HG02588 (cell line): ENCODE measurements around the gene GUCD1.
A peak's percentile ranks its signal among the peaks of the same experiment; 100 is the strongest.
"Not testable (repeated sequence)": the region's sequence is repeated elsewhere in the genome, so short reads cannot be mapped to it uniquely, and the experiment has no call there.

Experiments
- ATAC-seq: cut with Tn5 transposase; IDR thresholded peaks from one replicate; pipeline ENCODE4 v1.9.1; 2021; ENCODE audit warnings: mild to moderate bottlenecking, moderate library complexity; ENCODE audit not compliant: unreplicated experiment

The GUCD1 gene

DNA sequence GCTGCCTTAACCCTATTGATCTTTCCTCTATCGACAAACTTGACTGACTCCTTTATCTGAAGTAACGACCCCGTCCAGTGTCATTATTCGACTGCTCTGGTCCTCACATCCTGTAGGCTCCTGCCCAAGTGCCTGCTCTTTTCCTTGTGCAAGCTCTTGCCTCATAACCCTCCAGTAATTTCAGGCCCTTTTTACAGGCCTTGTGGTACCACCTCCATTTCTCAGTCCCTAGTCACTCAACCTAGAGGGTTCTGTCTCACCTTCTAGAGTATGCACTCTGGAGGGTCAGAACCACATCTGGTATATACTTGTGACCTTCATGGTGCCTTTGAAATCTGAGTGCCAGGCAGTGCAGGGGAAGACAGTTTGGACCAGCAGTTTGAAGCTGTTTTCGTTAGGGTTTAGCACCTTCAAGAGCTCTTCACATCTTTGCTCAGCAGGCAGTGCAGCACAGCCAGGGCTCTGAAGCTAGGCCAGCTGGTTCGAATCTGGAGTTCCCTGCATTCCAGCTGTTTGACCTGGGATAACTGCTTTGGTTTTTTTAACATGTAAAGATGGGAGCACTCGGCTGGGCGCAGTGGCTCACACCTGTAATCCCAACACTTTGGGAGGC is 12.1 kb upstream of the GUCD1 start:
- no peak for ATAC-seq

DNA sequence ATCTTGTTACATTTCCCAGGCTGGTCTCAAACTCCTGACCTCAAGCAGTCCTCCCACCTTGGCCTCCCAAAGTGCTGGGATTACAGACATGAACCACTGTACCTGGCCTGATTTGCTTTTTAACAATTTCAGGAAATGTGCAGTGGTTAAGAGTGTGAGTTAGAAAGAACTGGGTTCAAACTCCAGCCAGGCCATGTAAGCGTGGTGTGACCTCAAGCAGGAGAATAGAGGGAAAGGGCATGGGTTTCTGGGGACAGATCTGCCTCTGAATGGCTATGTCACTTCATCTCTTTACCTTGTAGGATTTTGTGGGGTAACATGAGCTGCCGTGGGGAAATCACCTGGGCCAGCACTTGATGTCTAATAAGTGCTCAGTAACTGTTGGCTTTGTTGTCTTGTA is 10.1 kb upstream of the GUCD1 start:
- no peak for ATAC-seq

DNA sequence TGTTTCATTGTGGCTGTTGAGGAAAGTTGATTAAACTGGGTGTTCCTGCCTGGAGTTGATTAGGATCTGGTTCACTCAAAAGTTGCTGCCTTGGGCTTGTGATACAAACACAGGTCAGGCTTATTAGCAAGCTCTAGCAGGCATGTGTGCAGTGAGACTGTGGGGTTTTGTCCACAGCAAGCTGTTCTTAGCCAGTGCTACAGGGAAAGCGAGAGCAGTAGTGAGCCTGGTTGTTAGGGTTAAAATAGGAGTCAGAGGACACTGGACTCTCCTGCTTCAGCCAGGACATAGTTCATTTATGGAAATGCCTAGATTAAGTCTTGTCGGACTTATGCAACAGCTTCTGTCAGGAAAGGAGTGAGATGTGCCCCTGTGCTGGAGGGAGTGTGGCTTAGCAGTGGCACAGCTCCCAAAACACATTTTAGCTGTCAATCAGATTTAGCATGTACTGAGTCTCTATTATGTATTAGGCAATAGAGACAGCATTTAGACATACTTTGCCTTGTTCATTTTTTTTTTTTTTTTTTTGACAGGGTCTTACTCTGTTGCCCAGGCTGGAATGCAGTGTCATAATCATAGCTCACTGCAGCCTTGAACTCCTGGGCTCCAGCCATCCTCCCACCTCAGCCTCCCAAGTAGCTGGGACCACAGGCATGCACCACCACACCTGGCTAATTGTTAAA is 9.6 kb upstream of the GUCD1 start:
- no peak for ATAC-seq

DNA sequence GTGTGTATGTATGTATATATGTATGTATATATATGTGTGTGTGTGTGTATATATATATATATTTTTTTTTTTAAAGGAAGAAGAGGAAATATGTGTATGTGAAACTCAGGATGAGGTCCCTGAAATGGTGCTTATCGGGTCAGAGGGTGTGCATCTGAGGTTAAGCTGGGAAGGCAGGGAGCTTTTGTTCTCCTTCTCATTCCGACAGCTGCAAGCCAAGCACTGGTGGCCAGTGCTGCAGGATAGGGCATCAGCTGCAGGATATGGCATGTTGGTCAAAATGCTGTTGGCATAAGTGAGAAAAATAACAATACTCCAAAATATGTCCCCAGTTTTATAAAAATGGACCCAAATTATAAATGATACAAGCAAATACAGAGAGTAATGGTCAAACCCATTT is 8.3 kb upstream of the GUCD1 start:
- ATAC-seq = no peak

DNA sequence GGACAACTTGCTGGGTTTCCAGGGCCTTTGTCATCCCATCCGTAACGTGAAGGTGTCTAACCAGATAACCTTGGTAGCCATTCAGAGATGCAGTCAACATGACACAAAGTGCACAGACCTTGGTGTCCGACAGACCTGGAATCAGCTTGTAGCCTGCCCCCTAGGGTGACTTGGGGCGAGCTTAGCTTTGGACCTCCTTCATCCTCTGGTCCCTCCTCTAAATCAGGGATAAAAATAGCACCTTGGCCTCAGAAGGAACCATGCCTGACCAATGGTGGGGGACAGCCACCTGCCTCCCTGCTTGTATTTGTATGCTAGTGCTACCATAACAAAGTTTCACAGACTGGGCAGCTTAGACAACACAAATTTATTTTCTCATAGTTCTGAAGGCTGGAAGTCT is 4.5 kb upstream of the GUCD1 start:
- no peak for ATAC-seq

DNA sequence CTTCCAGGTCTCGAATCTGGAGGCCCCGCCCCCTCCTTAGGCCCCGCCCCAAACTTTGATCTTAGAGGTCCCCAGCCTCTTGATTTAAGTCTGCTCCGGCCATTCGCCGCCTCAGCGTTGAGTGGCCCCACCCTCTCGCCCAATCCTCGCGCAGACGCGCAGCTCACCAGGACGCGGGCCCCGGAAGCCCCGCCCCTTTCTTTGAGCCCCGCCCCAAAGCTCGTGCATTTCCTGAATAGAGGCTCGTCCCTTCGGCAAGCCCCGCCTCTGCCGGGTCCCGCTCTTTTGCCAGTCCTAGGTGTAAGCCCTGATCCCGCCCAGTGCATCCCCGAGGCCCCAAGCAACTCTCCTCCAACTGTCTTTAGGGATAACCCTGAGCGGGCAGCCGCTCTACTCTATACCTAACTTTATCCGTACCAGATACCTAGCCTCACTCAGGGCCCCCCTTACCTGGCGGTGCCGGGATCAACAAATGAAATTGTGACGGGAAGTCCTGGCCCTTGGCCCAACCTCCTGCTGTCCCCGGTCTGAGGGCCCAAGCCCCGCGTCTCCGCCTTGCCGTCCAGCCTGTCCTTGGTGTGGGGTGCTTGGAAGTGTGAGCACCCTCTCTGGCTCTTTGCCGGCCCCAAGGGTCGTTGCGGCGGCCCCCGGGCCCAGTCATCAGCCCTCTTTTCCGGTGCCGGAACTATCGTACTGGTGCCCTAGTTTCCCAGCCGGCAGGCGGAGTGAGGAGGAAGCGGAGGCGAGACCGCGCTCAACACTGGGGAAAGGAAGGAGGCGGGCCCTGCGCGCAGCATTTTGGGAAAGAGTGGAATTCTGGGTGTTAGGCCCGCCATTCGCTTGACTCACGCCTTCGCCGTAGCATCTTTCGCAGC is 464 bp upstream of the GUCD1 start, which contains the start of gene SNRPD3:
SNRPD3 (plus strand) TSS at position 835 of the 875 bp plus-strand sequence. CDS start 1,676 bp downstream, outside the sequence.
- peak; percentile 73 for ATAC-seq

DNA sequence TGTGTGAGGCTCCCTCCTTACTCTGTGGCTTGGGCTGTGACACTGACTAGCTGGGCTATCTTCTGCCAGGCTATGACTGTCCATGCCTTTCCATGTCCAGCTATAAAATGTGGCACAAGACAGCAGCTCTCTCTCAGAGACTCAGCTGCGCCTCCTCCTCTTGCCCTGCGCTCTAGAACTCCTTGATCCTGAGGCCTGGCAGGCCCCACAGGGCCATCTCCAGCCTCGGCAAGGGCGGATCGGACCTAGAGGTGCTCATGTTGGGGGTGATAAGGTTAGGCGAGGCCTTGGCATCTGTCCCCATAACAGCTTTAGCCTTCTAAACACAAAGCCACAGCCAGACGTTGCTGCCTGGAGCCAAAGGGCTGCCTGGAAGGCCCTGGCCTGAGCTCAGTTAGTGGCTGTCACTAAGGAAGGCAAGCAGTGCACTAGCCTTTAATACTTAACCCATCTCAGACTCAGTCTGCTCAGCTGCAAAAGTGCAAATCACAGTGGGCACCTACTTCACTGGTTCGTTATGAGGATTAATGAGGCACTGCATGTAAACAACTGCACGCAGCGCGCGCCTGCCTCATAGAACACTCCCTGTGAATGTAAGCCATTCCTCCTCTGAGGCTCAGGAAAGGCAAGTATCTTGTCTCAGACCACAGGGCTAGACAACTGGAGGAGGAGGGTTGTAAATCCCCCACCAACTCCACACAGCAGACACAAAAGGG is 1.2 kb downstream of the GUCD1 start:
- ATAC-seq = no peak

DNA sequence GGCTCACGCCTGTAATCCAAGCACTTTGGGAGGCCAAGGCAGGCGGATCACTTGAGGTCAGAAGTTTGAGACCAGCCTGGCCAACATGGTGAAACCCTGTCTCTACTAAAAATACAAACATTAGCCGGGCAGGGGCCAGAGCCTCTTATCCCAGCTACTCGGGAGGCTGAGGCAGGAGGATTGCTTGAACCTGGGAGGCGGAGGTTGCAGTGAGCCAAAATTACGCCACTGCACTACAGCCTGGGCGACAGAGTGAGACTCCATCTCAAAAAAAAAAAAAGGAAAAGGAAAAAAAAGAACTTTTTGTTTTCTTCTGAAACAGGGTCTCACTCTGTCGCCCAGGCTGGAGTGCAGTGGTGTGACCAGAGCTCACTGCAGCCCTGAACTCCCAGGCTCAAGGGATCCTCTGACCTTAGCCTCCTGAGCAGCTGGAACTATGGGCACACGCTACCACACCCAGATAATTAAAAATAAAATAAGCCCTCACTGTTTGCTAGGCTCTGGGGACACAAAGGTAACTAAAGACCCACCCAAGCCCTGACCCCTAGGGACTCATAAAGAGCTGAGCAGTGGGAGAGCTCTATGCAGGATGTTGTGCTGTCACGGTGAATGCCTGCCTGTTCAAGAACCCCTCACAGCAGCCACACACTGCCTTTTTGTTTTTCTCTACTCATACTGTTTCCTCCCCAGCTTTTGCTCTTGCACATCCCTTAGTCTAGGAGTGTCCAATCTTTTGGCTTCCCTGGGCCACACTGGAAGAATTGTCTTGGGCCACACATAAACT is 2.2 kb downstream of the GUCD1 start:
- ATAC-seq = not testable (repeated sequence)

DNA sequence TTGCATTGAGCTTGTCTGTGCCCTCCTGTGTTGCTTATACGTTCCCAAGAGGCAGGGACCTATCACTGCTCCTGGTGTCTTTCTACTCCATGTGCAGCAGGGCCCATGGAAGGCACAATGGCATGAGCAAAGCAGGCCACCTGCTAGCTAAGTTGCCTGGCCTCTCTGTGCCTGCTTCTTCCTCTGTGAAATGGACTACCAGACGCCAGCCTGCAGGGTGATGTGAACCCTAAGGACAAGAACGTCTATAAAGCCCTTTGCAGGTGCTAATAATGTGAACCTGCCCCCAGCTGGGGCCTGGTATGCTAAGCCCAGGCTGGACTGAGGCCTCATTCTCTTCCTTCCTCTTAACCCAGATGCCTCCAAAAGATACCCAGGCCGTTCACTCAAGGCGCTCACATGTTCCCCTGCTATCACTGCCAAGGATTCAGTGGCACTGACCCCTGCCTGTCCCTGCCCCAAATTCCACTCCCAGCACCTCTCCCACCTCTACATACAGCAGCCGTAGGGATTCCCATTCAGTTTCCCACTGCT is 4.0 kb downstream of the GUCD1 start:
- no peak for ATAC-seq

DNA sequence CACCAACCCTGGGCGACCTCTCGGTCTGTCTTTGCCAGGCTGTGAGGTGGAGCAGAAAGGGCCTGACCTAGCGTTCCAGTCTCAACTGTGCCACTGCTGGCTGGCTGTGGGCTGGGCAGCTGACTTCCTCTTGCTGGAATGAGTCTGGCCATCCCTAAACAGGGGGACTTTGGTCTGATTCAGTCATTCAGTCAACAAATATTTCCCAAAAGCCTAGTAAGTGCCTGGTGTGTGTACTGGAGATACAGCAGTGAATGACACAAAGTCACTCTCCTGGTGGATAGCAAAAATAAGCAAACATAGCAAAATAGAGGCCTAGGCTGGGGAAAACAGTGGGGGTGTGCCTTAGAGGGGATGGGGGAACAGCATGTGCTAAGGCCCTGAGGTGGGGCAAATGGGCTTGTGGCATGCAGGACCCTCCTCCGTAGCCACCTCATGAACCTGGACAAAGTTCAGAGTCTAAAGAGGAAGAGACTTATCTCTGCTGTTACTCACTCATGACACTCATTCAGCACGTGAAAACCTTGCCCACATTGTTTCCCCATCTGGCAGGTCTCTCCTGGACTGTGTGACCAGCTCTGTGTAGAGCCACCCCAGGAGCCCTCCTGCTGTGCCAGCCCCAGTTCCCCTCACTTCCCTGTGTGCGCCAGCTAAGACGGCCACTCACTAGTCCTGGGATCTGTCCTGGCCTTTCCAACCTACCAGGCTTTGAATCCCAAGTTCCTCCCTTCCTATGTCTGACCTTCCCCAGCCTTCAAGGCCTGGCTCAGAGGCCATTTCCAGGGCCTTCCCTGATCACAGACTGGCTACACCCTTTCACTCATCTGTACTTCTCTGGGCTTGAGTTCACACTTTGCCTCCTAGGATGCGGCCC is 4.7 kb downstream of the GUCD1 start:
- ATAC-seq = no peak

DNA sequence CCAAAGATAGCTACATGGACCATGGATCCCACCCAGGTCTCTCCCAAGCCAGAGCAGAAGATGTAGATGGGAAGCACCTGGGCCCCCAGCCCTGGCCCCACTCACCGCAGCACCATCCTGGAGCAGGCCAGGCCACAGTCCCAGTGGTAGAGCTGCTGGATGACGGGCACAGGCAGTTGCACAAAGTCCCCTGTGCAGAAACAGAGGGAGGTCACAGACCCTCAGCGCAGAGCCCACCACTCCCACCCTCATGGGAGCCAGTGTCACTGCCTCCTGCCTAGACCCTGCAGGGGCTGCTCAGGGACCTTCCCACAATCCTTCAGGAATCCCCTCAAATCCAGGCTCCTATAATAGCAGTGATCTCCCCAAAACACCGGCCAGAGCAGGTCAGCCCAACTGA is 6.1 kb downstream of the GUCD1 start:
- no peak for ATAC-seq

DNA sequence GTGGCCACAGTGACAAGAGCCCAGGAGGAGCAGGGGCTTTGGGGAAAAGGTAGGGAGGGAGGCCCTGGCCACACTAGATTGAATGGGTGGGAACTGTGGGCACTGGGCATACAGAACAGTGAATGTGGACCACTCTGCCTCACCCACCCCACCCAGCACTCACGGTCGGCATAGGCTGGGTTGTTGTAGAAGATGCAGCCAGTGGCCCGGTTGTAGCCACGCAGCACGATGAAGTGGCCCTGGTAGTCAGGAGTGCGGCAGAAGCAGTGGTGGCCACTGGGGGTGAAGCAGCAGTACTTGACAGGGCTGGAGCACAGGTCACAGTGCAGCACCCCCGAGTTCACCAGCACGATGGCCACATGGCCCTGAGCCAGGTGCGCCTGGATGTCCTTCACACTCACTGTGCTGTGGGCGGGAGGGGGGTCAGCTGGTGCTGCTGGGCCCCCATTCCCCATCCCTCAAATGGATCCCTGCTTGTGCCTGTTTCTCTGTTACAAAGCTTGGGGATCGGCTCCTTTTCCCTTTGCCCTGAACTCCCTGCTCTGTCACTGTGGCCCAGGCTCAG is 11.2 kb downstream of the GUCD1 start:
- ATAC-seq = no peak

DNA sequence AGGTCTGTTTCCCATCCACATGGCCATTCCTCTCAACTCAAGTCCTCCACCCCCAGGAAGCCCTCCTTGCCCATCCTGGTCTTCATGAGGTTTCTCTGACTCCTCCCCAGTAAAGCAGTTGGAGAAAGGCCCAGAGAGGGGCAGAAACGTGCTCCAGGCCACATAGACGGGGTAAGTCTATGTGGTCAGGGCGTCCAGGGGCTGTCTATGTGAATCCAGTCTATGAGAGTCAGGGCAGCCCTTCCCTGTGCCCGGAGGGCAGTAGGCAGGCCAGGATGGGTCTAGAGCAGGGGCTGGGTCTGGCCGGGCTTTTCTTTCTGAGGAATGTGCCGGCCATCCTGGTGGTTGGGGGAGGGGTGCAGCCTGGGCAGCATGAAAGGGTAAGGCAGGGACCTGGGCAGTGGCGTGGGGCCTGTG is 11.7 kb downstream of the GUCD1 start:
- ATAC-seq = no peak

DNA sequence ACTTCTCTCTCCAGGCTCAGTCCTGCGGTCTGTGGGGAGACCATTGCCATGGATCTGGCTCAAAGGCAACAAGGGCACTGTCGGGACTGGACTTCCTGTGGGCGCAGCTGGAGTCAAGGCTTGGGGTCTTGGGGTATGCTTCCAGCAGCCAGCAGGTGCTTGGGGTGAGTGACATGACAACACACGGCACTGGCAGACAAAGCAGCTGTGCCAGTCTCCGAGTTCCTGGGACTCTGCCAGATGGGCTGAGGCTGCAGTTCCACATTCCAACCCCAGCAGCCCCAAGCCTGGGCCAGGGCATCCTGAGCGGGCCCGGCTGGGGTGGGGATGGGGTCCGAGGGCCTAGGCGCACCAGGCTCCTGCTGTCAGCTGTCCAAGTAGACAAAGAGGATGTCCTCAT is 12.3 kb downstream of the GUCD1 start:
- ATAC-seq = no peak

DNA sequence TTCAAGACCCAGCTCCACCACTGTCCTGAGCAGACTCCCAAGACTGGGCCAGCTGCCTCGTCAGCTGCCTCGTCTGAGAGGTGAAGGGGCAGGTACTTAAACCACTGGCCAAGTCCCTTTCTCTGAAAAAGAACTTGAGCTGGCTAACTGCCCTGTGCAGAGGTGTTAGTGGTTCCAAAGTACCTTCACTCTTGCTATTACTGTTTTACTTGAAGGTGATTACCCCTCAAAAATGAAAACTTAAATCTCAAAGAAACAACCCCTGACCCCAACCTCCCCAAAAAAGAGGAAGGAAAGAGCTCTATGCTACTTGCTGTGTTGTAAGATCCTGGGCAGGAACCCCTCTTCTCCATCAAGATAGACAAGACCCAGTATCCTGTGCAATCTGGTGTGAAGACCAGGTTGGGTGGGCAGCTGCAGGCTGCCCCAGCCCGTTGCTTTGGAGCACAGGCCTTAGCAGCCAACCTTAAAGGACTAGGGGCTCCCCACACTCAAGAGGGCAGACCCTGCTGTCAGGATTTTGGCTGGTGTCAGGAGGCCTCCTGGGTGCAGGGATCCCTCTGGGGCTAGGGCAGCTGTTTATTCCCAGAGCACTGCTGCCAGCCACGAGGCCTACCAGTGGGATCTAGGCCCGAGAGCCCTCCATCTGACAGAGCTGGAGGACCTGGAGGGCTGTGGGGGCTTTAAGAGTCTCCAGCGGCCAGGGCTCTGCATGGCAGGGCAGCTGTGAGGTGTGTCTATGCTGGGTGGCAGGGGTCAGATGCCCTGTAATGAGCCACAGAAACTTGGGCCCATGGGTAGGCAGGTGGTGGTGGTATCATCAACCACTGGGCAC is 13.0 kb downstream of the GUCD1 start:
- ATAC-seq = no peak

DNA sequence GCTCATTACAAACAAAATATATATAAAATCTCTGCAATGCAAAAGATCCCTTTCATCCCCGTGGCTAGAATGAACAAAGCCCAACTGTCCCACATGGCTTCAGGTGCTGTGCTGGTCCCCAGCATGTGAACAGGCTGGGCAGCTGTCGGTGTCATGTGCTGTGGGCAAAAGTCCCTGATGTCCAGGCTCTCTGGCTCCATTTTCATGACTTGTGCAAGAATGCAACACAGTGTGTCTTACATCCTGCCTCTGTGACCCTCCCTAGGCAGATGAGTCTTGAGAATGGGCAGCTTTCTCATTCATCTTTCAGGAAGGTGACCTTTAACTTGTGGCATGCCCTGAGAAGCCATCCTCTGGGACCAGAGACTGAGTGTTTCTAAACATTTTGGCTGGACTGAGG is 14.5 kb downstream of the GUCD1 start:
- ATAC-seq = no peak

DNA sequence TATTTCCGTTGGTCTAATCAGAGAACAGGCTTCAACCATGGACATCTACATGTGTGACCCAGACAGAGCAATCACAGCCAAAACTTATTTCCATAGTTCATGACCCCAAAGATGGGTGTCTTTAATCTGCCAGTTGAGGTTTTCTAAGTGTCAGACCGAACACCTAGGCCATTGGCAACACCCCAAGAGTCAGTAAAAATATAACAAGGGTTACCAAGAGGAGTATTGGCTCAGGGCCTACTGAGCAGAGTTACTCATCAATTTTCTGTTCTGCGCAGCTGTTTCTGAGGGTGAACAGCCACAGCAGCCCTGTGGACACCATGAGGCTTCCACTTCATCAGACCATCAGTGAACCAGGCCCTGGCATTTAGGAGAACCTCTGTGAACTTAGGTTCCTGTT is 18.8 kb downstream of the GUCD1 start:
- ATAC-seq = no peak

DNA sequence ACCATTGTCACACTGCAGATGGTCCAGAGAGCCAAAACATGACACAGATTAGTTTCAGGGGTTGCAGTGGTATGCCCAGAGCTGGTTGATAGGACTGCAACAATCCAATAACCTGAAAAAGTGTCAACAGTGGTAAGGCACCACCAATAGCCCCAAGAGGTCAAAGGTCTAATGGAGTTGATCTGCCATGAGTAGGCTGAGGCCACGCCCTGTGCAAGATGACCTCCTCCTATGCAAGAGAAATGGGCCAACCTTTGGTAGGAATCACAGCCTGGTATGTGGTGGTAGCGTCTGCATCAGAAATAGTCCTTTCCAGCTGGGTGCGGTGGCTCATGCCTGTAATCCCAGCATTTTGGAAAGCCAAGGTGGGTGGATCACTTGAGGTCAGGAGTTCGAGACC is 19.6 kb downstream of the GUCD1 start:
- no peak for ATAC-seq
